Activated naive CD8-positive, alpha-beta T cell treated with anti-CD3 and anti-CD28 coated beads, Interleukin-2, amount 50 U/mL, for 16 hours (primary cell): ENCODE results near the gene RGCC.

ENCODE experiments used
- DNase-seq: peaks from one replicate; pipeline ENCODE4 v3.0.0-alpha.2; 2020; ENCODE audit warnings: low read depth, low spot score

Gene RGCC

GRCh38 chr13:41453620-41454019 is 3.7 kb upstream of the RGCC start:
- no peak for DNase-seq

- DNase-seq, result no peak
Measured at GRCh38 chr13:41454170-41454569, 3.2 kb upstream of the RGCC start.

GRCh38 chr13:41455725-41456419 is 1.5 kb upstream of the RGCC start:
- no peak for DNase-seq

GRCh38 chr13:41457589-41458186 is 338 bp downstream of the RGCC start:
- DNase-seq, result no peak

GRCh38 chr13:41458187-41458760 is 924 bp downstream of the RGCC start:
- DNase-seq, result no peak

- no peak for DNase-seq
Measured at GRCh38 chr13:41458761-41459431, 1.5 kb downstream of the RGCC start.

- DNase-seq, result no peak
Measured at GRCh38 chr13:41459432-41460073, 2.2 kb downstream of the RGCC start.

- DNase-seq, result no peak
Measured at GRCh38 chr13:41460074-41460465, 2.7 kb downstream of the RGCC start.

GRCh38 chr13:41460930-41461329 is 3.6 kb downstream of the RGCC start:
- no peak for DNase-seq

GRCh38 chr13:41461527-41462139 is 4.3 kb downstream of the RGCC start:
- DNase-seq, result no peak

- DNase-seq, result no peak
Measured at GRCh38 chr13:41462427-41462826, 5.1 kb downstream of the RGCC start.

GRCh38 chr13:41463838-41464602 is 6.7 kb downstream of the RGCC start:
- no peak for DNase-seq

GRCh38 chr13:41465241-41465847 is 8.0 kb downstream of the RGCC start:
- DNase-seq, result peak; percentile 75

- DNase-seq, result no peak
Measured at GRCh38 chr13:41465898-41466320, 8.6 kb downstream of the RGCC start.

- no peak for DNase-seq
Measured at GRCh38 chr13:41467425-41467945, 10.1 kb downstream of the RGCC start.

GRCh38 chr13:41468631-41469030 is 11.3 kb downstream of the RGCC start:
- DNase-seq, result no peak

GRCh38 chr13:41470196-41470595 is 12.8 kb downstream of the RGCC start:
- DNase-seq, result no peak

GRCh38 chr13:41471785-41472184 is 14.4 kb downstream of the RGCC start:
- DNase-seq, result no peak

- DNase-seq, result no peak
Measured at GRCh38 chr13:41487222-41487621, 29.9 kb downstream of the RGCC start.

- DNase-seq, result no peak
Measured at GRCh38 chr13:41488124-41488523, 30.8 kb downstream of the RGCC start.
